ENCODE results near the gene ANKRD36C.
"Not testable (repeated sequence)": the region's sequence is repeated elsewhere in the genome, so short reads cannot be mapped to it uniquely, and the experiment has no call there.

Gene ANKRD36C

GRCh38 chr2:95796249-95797099, 195.2 kb downstream of the ANKRD36C start:
- DNase-seq: not testable (repeated sequence)

GRCh38 chr2:95793970-95794369, 197.7 kb downstream of the ANKRD36C start:
- not testable (repeated sequence) for DNase-seq

DNA sequence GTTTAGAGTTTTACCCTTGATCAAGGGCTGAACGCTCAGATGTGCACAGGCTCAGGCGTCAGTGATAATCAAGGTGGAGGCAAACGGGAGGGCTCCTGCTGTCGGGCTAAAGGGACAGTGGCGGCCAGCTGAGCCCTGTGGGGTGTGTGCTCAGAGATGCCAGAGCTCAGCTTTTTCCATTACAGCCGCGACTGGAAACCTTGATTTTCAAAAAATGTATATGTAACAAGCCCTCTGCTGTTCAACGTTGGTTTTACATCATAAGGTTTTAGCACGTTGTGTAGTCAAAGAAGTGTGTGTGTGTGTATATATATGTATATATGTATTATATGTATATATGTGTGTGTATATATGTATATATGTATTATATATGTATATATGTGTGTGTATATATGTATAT, 201.4 kb downstream of the ANKRD36C start:
- DNase-seq: not testable (repeated sequence)

DNA sequence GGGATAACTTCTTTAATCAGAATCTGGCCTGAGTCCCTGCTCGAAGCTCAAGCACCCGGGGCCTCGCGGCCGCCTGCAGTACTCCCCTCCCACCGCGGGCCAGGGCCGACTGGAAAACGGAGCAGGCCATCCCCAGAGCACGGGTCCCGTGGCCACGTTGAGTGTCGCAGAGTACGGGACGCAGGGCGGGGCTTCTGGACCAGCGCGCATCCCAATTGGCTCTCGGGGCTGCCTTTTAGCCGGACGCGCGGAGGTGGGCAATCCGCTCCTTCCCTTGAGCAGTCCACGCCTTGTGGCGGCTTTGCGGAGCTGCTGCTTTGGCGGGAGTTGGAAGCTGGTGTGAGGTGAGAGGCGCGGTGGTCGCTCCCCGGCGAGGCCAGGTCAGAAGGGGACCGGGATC, 202.2 kb downstream of the ANKRD36C start:
- DNase-seq: not testable (repeated sequence)

- not testable (repeated sequence) for DNase-seq
Measured at GRCh38 chr2:95788642-95789041, 203.0 kb downstream of the ANKRD36C start.
